H1 (cell line): ENCODE measurements around the gene LDAH. TPM values are rescaled to one million over a fixed set of nuclear protein-coding genes. Genes with fewer than 3 reads are reported as not detected.

Experiments
- CTCF ChIA-PET: fragments of 300-600 bp; sonication (Branson Sonifier 250); formaldehyde crosslinking; loops from one replicate; lab custom pipeline; 2021; ENCODE audit not compliant: partially characterized antibody; lab: Charles Lee
- POLR2A ChIA-PET: fragments of 300-600 bp; sonication (Branson Sonifier 250); formaldehyde crosslinking; loops from one replicate; lab custom pipeline; 2021; ENCODE audit warnings: inconsistent platforms; ENCODE audit not compliant: partially characterized antibody; lab: Charles Lee
- DNase-seq, 2 experiments: peaks; one replicate each; pipeline versions ENCODE4 v3.0.0 to v3.0.0-alpha.2; 2010 to 2022; ENCODE audit warnings: low spot score in 2 of 2, low read depth in 1 of 2, mixed read lengths in 1 of 2
- FAIRE-seq: peaks from 2 replicates; lab custom pipeline; 2011; peaks lifted over from hg19 to GRCh38; lab: Jason Lieb, UNC
- H2AFZ ChIP-seq: 2 replicates; pipeline ENCODE4 v1.8.1; 2012; ENCODE audit warnings: low read length, inconsistent platforms
- H2AK5ac ChIP-seq: 2 replicates; pipeline ENCODE4 v1.6.1; 2013; ENCODE audit warnings: low read depth, low read length
- H2BK120ac ChIP-seq: replicated peaks from 2 replicates; pipeline ENCODE3; 2013; ENCODE audit warnings: low read depth, low read length, inconsistent platforms
- H2BK12ac ChIP-seq: 2 replicates; pipeline ENCODE4 v1.6.1; 2013; ENCODE audit warnings: low read depth, low read length
- H2BK15ac ChIP-seq: 2 replicates; pipeline ENCODE4 v1.6.1; 2013; ENCODE audit warnings: low read length
- H2BK20ac ChIP-seq: 2 replicates; pipeline ENCODE4 v1.6.1; 2013; ENCODE audit warnings: low read length
- H2BK5ac ChIP-seq: 2 replicates; pipeline ENCODE4 v1.6.1; 2013; ENCODE audit warnings: low read depth, low read length
- H3K14ac ChIP-seq: 2 replicates; pipeline ENCODE4 v1.6.1; 2013; ENCODE audit warnings: inconsistent platforms; ENCODE audit not compliant: insufficient read length
- H3K18ac ChIP-seq: 2 replicates; pipeline ENCODE4 v1.6.1; 2013; ENCODE audit warnings: low read length; ENCODE audit errors: extremely low read depth
- H3K23ac ChIP-seq: 2 replicates; pipeline ENCODE4 v1.6.1; 2013; ENCODE audit warnings: inconsistent platforms; ENCODE audit not compliant: insufficient read length
- H3K23me2 ChIP-seq: 2 replicates; pipeline ENCODE4 v1.6.1; 2013; ENCODE audit warnings: low read depth, low read length
- H3K27ac ChIP-seq: 2 replicates; pipeline ENCODE4 v1.6.1; 2011; ENCODE audit warnings: low read depth, low read length, inconsistent platforms
- H3K27me3 ChIP-seq, 4 experiments: replicated peaks in 1 of 4; 1 replicate in 1 of 4; 2 replicates in 3 of 4; pipeline versions ENCODE4 v1.6.1 to v1.8.1; 2011 to 2013; ENCODE audit warnings: low read length in 3 of 4, mild to moderate bottlenecking in 3 of 4, inconsistent platforms in 2 of 4, mixed read lengths in 2 of 4, moderate library complexity in 1 of 4; ENCODE audit not compliant: control insufficient read depth in 3 of 4, insufficient read depth in 3 of 4; ENCODE audit errors: extremely low read depth in 1 of 4
- H3K36me3 ChIP-seq, 4 experiments: 2 replicates each; pipeline versions ENCODE4 v1.6.1 to v1.8.1; 2011 to 2013; ENCODE audit warnings: mild to moderate bottlenecking in 4 of 4, low read length in 3 of 4, moderate library complexity in 2 of 4, control low read depth in 1 of 4, inconsistent platforms in 1 of 4; ENCODE audit not compliant: insufficient read depth in 4 of 4, control insufficient read depth in 2 of 4
- H3K4ac ChIP-seq: replicated peaks from 2 replicates; pipeline ENCODE3; 2013; ENCODE audit warnings: low read length, low read depth, mixed read lengths, inconsistent platforms; ENCODE audit not compliant: insufficient read length
- H3K4me1 ChIP-seq, 4 experiments: replicated peaks in 1 of 4; 1 replicate in 1 of 4; 2 replicates in 3 of 4; pipeline versions ENCODE4 v1.6.1 to v1.8.1; 2011 to 2013; ENCODE audit warnings: low read length in 3 of 4, inconsistent platforms in 2 of 4, mixed read lengths in 1 of 4; ENCODE audit not compliant: insufficient read depth in 4 of 4, control insufficient read depth in 3 of 4
- H3K4me2 ChIP-seq, 2 experiments: 2 replicates each; pipeline versions ENCODE4 v1.6.1 to v1.8.1; 2011 to 2013; ENCODE audit warnings: low read depth in 2 of 2, low read length in 2 of 2, control low read depth in 1 of 2, inconsistent platforms in 1 of 2, mild to moderate bottlenecking in 1 of 2; ENCODE audit not compliant: insufficient read depth in 1 of 2
- H3K4me3 ChIP-seq, 4 experiments: fragments of 200-600, 300-600 bp in 1 of 4; sonication (generic), shearing (Covaris generic), sonication (Bioruptor Twin) in 1 of 4; 2 replicates each; pipeline versions ENCODE4 v1.5.1 to v1.8.1; 2011 to 2016; ENCODE audit warnings: low read length in 4 of 4, low read depth in 3 of 4, control low read depth in 2 of 4, inconsistent platforms in 2 of 4, mild to moderate bottlenecking in 2 of 4, mixed read lengths in 1 of 4, moderate library complexity in 1 of 4; ENCODE audit not compliant: insufficient read depth in 2 of 4; ENCODE audit errors: extremely low read depth in 1 of 4
- H3K56ac ChIP-seq: replicated peaks from 2 replicates; pipeline ENCODE3; 2013; ENCODE audit warnings: low read depth, mild to moderate bottlenecking, mixed read lengths, low read length, inconsistent platforms; ENCODE audit not compliant: insufficient read length
- H3K79me1 ChIP-seq: 2 replicates; pipeline ENCODE4 v1.6.1; 2013; ENCODE audit warnings: low read depth, low read length, control low read depth
- H3K79me2 ChIP-seq, 2 experiments: 2 replicates each; pipeline versions ENCODE4 v1.6.1 to v1.8.1; 2012 to 2013; ENCODE audit warnings: low read length in 2 of 2, mild to moderate bottlenecking in 2 of 2, inconsistent platforms in 1 of 2; ENCODE audit not compliant: insufficient read depth in 2 of 2, control insufficient read depth in 1 of 2
- H3K9ac ChIP-seq, 4 experiments: replicated peaks in 1 of 4; 1 replicate in 1 of 4; 2 replicates in 3 of 4; pipeline versions ENCODE4 v1.6.1 to v1.8.1; 2011 to 2013; ENCODE audit warnings: low read depth in 3 of 4, low read length in 3 of 4, control low read depth in 2 of 4, mild to moderate bottlenecking in 2 of 4, moderate library complexity in 2 of 4, inconsistent platforms in 1 of 4; ENCODE audit errors: extremely low read depth in 1 of 4
- H3K9me3 ChIP-seq, 2 experiments: 2 replicates each; pipeline versions ENCODE4 v1.6.1 to v1.8.1; 2012 to 2013; ENCODE audit warnings: mild to moderate bottlenecking in 2 of 2, moderate library complexity in 2 of 2, control low read depth in 1 of 2, inconsistent platforms in 1 of 2, low read depth in 1 of 2, low read length in 1 of 2, mixed read lengths in 1 of 2; ENCODE audit not compliant: insufficient read depth in 2 of 2
- H4K20me1 ChIP-seq, 2 experiments: replicated peaks in 1 of 2; 2 replicates each; pipeline versions ENCODE3 to v1.8.1; 2011 to 2013; ENCODE audit warnings: inconsistent platforms in 2 of 2, low read length in 2 of 2, mild to moderate bottlenecking in 1 of 2; ENCODE audit not compliant: insufficient read depth in 2 of 2, control insufficient read depth in 1 of 2
- H4K5ac ChIP-seq: 2 replicates; pipeline ENCODE4 v1.6.1; 2013; ENCODE audit warnings: low read length, low read depth, mixed read lengths, inconsistent platforms; ENCODE audit not compliant: insufficient read length
- H4K8ac ChIP-seq: 2 replicates; pipeline ENCODE4 v1.8.0; 2013; ENCODE audit warnings: mild to moderate bottlenecking, moderate library complexity, low read length, inconsistent platforms; ENCODE audit not compliant: insufficient read depth; ENCODE audit errors: extremely low read depth
- H4K91ac ChIP-seq: replicated peaks from 2 replicates; pipeline ENCODE3; 2013; ENCODE audit warnings: low read length, mixed read lengths, inconsistent platforms; ENCODE audit not compliant: insufficient read length
- CHD2 ChIP-seq: IDR thresholded peaks from 2 replicates; pipeline ENCODE4 v1.6.1; 2012; ENCODE audit warnings: low read length, improper control_type of control experiment
- HDAC6 ChIP-seq: IDR thresholded peaks from one replicate; pipeline ENCODE4 v1.7.1; 2012; ENCODE audit warnings: low read depth, mild to moderate bottlenecking, inconsistent platforms, low read length, moderate library complexity
- JUN ChIP-seq: IDR thresholded peaks from 2 replicates; pipeline ENCODE4 v1.6.1; 2011; ENCODE audit warnings: low read depth, mild to moderate bottlenecking, improper control_type of control experiment, low read length
- RBBP5 ChIP-seq: IDR thresholded peaks from 2 replicates; pipeline ENCODE4 v1.7.1; 2012; ENCODE audit warnings: low read depth, mild to moderate bottlenecking, inconsistent platforms, low read length, moderate library complexity, borderline replicate concordance
- SIRT6 ChIP-seq: IDR thresholded peaks from one replicate; pipeline ENCODE4 v1.7.1; 2012; ENCODE audit warnings: low read length, inconsistent platforms
- WGBS, 2 experiments: shearing (Covaris generic) in 1 of 2; methylation state at CpG; one replicate each; pipeline versions ENCODE4 v1.1.6 to v1.1.7; 2013 to 2015; ENCODE audit warnings: low lambda C conversion rate in 2 of 2, mixed read lengths in 2 of 2, inconsistent platforms in 1 of 2, low coverage in 1 of 2, missing lambda C conversion rate in 1 of 2; ENCODE audit not compliant: insufficient replicate concordance in 2 of 2, insufficient coverage in 1 of 2, insufficient read length in 1 of 2; ENCODE audit errors: extremely low coverage in 1 of 2, missing lambda C conversion rate in 1 of 2; 5-methylcytosine and 5-hydroxymethylcytosine counted together
- polyA plus RNA-seq, 7 experiments: library from polyadenylated mRNA; depleted of rRNA in 3 of 7; stranded (reverse) in 5 of 7; unstranded in 2 of 7; fragments of >200 nt in 5 of 7; fragments of 200-250 nt in 2 of 7; gene quantifications; 1 replicate in 5 of 7; 2 replicates in 1 of 7; 4 replicates in 1 of 7; pipeline versions ENCODE4 v1.2.1 to v1.2.3, GENCODE V29; 2011 to 2013; ENCODE audit warnings: missing spikeins in 2 of 7, mixed read lengths in 2 of 7
- total RNA-seq: library from RNA; stranded (reverse); fragmentation: NEBNext Ultra II Directional; extraction: Animal tissue kit (Norgen Biotek cat#: 25700); gene quantifications from 2 replicates; pipeline ENCODE4 v1.2.1, GENCODE V29; 2021

The LDAH gene
- total and polyA plus RNA-seq, 2 of the 8 experiments (the other 6 are each of a cell fraction or from before 2014, with no cell fraction given), result 10.9 to 26.3 TPM

DNA sequence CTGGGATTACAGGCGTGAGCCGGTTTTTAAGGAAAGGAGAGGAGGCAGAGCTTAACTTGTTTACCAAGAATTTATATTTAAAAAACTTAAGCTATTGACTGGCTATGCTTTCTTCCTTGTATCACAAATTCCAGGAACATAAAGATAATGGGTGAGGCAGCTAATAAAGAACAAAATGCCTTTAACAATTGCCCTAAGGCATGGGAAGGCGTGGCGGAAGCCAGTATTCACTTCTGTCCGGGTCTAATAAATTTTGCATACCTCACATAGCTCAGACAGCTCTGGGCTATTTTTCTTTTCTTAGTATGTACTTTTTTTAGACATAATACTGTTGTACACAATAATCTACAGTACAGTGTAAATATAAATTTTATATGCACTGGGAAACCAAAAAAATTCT, 1.0 kb upstream of the LDAH start:
- no peak overlapping the region for H3K23ac ChIP-seq
- H2BK20ac ChIP-seq, result no peak overlapping the region
- H3K18ac ChIP-seq, result no peak overlapping the region
- no peak overlapping the region for H2BK15ac ChIP-seq
- H4K5ac ChIP-seq, result no peak overlapping the region
- H3K4ac ChIP-seq, result no peak overlapping the region
- POLR2A ChIA-PET, result interaction anchor here (1.2 to 2.5 kb wide), 6 partner anchors 10 to 170 kb away, joined by 3 to 8 read pairs (median 5); no protein-coding TSS in a partner anchor
- no peaks in the 10 kb centered on the region for H3K9me3 ChIP-seq
- no peak overlapping the region for H3K4me3 ChIP-seq
- H3K27me3 ChIP-seq, result peaks cover 0 to 6% (median 2%) of the 10 kb centered on the region in 4 experiments; a peak in 2 of 7 replicates
- 91% methylated on average over 5 of the region's 5 CpGs; no CpG with 5 or more reads in 1 of the 2 experiments for whole genome bisulfite sequencing, 2 experiments
- H3K9ac ChIP-seq, result no peak overlapping the region
- H4K8ac ChIP-seq, result no peak overlapping the region
- TF ChIP-seq CHD2 (no peak), HDAC6 (no peak), JUN (no peak), SIRT6 (no peak), RBBP5 (no peak)
- no peaks in the 10 kb centered on the region for H3K36me3 ChIP-seq
- no peak overlapping the region for H3K14ac ChIP-seq
- H2BK5ac ChIP-seq, result no peak overlapping the region
- no peak overlapping the region for H2AFZ ChIP-seq
- H3K23me2 ChIP-seq, result peaks cover 2% of the 10 kb centered on the region; the same call in 1 of the 2 replicates
- FAIRE-seq (no peak), DNase-seq (no peak)
- no peak overlapping the region for H2AK5ac ChIP-seq
- H4K20me1 ChIP-seq, result no peaks in the 10 kb centered on the region
- H3K79me2 ChIP-seq, result peaks cover 0 to 14% of the 10 kb centered on the region in 2 experiments; a peak in 2 of 4 replicates
- H3K79me1 ChIP-seq, result no peaks in the 10 kb centered on the region; the same call in 1 of the 2 replicates
- H3K4me2 ChIP-seq, result no peak overlapping the region; a peak in 1 of 4 replicates
- H4K91ac ChIP-seq, result no peak overlapping the region
- H3K27ac ChIP-seq, result no peak overlapping the region
- no peaks in the 10 kb centered on the region for H3K4me1 ChIP-seq
- CTCF ChIA-PET, result interaction anchor here (1.2 to 1.5 kb wide), 3 partner anchors 9 to 163 kb away, joined by 3 to 4 read pairs (median 3); no protein-coding TSS in a partner anchor
- no peak overlapping the region for H3K56ac ChIP-seq
- H2BK120ac ChIP-seq, result no peak overlapping the region
- H2BK12ac ChIP-seq, result no peak overlapping the region
